ENCODE measurements around the gene AOPEP. TPM values are rescaled to one million over a fixed set of nuclear protein-coding genes. Genes with fewer than 3 reads are reported as not detected.

Gene AOPEP
- total and polyA plus RNA-seq, 2 of the 13 experiments (the other 11 are each of a cell fraction or from before 2014, with no cell fraction given): 22.2 to 41.6 TPM

DNA sequence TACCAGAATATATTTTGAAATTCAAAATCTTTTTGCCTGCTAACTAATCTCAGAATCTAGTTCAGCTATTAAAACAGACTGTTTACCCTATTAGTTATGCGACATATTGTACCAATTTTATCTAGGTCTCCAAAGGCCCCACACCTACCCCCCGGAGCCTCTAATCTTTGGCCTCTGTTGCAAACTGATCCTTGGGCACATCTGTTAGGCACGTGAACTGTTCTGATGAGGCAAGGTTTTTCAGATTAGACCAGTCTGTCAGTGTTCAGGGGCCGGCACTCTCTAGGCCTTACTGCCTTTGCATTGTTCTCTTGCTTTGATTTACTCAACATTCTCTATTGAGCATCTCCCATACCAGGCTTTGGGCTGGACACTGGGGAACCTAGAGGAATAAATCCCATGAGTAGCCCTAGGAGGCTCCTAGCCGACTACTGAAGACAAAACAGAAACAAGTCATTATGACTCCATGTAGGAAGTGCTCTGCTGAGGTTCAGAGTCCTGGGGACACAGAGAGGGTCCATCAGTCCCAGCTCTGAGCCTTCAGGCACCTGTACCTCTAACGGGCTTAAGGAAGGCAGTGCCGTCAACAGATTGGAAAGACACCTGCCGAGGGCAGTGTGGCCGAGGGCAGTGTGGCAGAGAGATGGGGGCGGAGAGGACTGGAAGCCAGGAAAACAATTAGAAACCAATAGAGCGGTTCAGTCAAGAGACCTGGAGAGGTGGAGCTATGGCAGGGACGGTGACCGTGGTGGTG is 245.1 kb downstream of the AOPEP start (continued):
- TF ChIP-seq, protein P1, sequence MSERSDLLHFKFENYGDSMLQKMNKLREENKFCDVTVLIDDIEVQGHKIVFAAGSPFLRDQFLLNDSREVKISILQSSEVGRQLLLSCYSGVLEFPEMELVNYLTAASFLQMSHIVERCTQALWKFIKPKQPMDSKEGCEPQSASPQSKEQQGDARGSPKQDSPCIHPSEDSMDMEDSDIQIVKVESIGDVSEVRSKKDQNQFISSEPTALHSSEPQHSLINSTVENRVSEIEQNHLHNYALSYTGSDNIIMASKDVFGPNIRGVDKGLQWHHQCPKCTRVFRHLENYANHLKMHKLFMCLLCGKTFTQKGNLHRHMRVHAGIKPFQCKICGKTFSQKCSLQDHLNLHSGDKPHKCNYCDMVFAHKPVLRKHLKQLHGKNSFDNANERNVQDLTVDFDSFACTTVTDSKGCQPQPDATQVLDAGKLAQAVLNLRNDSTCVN (CRISPR knock-in tag; IDR thresholded peaks at IDR 0.05; ENCODE audit: borderline replicate concordance): 0 out of 2 replicates have a peak, but pooled peaks have one; percentile 43
- TF ChIP-seq ZNF724P (CRISPR knock-in tag; IDR thresholded peaks at IDR 0.05; ENCODE audit: borderline replicate concordance): no peak
- 0 out of 2 replicates have a peak, but pooled peaks have one; percentile 36 for TF ChIP-seq SP140L (CRISPR knock-in tag; IDR thresholded peaks at IDR 0.05; ENCODE audit: borderline replicate concordance)
- TF ChIP-seq, protein P2, sequence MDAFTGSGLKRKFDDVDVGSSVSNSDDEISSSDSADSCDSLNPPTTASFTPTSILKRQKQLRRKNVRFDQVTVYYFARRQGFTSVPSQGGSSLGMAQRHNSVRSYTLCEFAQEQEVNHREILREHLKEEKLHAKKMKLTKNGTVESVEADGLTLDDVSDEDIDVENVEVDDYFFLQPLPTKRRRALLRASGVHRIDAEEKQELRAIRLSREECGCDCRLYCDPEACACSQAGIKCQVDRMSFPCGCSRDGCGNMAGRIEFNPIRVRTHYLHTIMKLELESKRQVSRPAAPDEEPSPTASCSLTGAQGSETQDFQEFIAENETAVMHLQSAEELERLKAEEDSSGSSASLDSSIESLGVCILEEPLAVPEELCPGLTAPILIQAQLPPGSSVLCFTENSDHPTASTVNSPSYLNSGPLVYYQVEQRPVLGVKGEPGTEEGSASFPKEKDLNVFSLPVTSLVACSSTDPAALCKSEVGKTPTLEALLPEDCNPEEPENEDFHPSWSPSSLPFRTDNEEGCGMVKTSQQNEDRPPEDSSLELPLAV (CRISPR knock-in tag; conservative IDR thresholded peaks at IDR 0.05; ENCODE audit: low read depth): no peak
- TF ChIP-seq, protein P3, sequence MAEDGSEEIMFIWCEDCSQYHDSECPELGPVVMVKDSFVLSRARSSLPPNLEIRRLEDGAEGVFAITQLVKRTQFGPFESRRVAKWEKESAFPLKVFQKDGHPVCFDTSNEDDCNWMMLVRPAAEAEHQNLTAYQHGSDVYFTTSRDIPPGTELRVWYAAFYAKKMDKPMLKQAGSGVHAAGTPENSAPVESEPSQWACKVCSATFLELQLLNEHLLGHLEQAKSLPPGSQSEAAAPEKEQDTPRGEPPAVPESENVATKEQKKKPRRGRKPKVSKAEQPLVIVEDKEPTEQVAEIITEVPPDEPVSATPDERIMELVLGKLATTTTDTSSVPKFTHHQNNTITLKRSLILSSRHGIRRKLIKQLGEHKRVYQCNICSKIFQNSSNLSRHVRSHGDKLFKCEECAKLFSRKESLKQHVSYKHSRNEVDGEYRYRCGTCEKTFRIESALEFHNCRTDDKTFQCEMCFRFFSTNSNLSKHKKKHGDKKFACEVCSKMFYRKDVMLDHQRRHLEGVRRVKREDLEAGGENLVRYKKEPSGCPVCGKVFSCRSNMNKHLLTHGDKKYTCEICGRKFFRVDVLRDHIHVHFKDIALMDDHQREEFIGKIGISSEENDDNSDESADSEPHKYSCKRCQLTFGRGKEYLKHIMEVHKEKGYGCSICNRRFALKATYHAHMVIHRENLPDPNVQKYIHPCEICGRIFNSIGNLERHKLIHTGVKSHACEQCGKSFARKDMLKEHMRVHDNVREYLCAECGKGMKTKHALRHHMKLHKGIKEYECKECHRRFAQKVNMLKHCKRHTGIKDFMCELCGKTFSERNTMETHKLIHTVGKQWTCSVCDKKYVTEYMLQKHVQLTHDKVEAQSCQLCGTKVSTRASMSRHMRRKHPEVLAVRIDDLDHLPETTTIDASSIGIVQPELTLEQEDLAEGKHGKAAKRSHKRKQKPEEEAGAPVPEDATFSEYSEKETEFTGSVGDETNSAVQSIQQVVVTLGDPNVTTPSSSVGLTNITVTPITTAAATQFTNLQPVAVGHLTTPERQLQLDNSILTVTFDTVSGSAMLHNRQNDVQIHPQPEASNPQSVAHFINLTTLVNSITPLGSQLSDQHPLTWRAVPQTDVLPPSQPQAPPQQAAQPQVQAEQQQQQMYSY (CRISPR knock-in tag; IDR thresholded peaks at IDR 0.05): no peak
- no peak for TF ChIP-seq NR3C1 (CRISPR knock-in tag; IDR thresholded peaks at IDR 0.05)
- TF ChIP-seq, protein P4, sequence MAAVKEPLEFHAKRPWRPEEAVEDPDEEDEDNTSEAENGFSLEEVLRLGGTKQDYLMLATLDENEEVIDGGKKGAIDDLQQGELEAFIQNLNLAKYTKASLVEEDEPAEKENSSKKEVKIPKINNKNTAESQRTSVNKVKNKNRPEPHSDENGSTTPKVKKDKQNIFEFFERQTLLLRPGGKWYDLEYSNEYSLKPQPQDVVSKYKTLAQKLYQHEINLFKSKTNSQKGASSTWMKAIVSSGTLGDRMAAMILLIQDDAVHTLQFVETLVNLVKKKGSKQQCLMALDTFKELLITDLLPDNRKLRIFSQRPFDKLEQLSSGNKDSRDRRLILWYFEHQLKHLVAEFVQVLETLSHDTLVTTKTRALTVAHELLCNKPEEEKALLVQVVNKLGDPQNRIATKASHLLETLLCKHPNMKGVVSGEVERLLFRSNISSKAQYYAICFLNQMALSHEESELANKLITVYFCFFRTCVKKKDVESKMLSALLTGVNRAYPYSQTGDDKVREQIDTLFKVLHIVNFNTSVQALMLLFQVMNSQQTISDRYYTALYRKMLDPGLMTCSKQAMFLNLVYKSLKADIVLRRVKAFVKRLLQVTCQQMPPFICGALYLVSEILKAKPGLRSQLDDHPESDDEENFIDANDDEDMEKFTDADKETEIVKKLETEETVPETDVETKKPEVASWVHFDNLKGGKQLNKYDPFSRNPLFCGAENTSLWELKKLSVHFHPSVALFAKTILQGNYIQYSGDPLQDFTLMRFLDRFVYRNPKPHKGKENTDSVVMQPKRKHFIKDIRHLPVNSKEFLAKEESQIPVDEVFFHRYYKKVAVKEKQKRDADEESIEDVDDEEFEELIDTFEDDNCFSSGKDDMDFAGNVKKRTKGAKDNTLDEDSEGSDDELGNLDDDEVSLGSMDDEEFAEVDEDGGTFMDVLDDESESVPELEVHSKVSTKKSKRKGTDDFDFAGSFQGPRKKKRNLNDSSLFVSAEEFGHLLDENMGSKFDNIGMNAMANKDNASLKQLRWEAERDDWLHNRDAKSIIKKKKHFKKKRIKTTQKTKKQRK (IDR thresholded peaks at IDR 0.05; ENCODE audit: low read length): no peak
- peak; percentile 95 for TF ChIP-seq HNF4G (IDR thresholded peaks at IDR 0.05; ENCODE audit: borderline replicate concordance, low read depth, low read length)
- TF ChIP-seq HNF4G (CRISPR knock-in tag; IDR thresholded peaks at IDR 0.05; ENCODE audit: borderline replicate concordance, low read depth): peak; percentile 33; the same call in 1 of the 2 replicates
- no peak for TF ChIP-seq GPN1 (CRISPR knock-in tag; IDR thresholded peaks at IDR 0.05; ENCODE audit: borderline replicate concordance)
- 0 out of 2 replicates have a peak, but pooled peaks have one; percentile 34 for TF ChIP-seq ZNF572 (CRISPR knock-in tag; IDR thresholded peaks at IDR 0.05)
- TF ChIP-seq HOXA3 (CRISPR knock-in tag; IDR thresholded peaks at IDR 0.05): peak; percentile 64; the same call in 1 of the 2 replicates
- TF ChIP-seq, protein P5, sequence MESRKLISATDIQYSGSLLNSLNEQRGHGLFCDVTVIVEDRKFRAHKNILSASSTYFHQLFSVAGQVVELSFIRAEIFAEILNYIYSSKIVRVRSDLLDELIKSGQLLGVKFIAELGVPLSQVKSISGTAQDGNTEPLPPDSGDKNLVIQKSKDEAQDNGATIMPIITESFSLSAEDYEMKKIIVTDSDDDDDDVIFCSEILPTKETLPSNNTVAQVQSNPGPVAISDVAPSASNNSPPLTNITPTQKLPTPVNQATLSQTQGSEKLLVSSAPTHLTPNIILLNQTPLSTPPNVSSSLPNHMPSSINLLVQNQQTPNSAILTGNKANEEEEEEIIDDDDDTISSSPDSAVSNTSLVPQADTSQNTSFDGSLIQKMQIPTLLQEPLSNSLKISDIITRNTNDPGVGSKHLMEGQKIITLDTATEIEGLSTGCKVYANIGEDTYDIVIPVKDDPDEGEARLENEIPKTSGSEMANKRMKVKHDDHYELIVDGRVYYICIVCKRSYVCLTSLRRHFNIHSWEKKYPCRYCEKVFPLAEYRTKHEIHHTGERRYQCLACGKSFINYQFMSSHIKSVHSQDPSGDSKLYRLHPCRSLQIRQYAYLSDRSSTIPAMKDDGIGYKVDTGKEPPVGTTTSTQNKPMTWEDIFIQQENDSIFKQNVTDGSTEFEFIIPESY (CRISPR knock-in tag; IDR thresholded peaks at IDR 0.05): 0 out of 2 replicates have a peak, but pooled peaks have one; percentile 48
- peak; percentile 50 for TF ChIP-seq ZNF605 (CRISPR knock-in tag; IDR thresholded peaks at IDR 0.05)
- TF ChIP-seq ZMYM4 (CRISPR knock-in tag; IDR thresholded peaks at IDR 0.05): peak; percentile 75
- TF ChIP-seq CHCHD3 (CRISPR knock-in tag; IDR thresholded peaks at IDR 0.05): no peak
